ENCODE data around the gene ZNF575.
A peak's percentile ranks its signal among the peaks of the same experiment; 100 is the strongest.

The ZNF575 gene

GRCh38 chr19:43570174-43570791, 37.3 kb downstream of the ZNF575 start:
- no peak for DNase-seq (ENCODE audit: low read depth in 1 of 2, low spot score in 1 of 2)

DNA sequence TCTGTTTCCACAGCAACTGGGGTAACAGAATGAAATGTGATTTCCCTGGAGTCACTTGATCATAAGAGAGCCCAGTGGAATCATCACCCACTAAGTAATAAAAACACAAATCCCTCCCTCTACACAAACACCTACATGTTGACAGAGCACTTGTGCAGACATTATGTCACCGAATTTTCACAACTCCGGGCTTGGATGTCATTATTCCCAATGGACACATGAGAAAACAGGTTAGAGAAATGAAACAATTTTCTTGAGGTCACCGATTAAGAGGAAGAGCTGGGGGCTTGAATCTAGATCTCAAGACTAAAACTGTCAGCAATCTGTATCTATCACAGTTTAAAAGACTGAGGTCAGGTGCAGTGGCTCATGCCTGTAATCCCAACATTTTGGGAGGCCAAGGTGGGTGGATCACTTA, 39.2 kb downstream of the ZNF575 start:
- DNase-seq (ENCODE audit: low read depth in 1 of 2, low spot score in 1 of 2) = no peak

GRCh38 chr19:43574424-43575155, 41.6 kb downstream of the ZNF575 start:
- no peak for DNase-seq (ENCODE audit: low read depth in 1 of 2, low spot score in 1 of 2)

DNA sequence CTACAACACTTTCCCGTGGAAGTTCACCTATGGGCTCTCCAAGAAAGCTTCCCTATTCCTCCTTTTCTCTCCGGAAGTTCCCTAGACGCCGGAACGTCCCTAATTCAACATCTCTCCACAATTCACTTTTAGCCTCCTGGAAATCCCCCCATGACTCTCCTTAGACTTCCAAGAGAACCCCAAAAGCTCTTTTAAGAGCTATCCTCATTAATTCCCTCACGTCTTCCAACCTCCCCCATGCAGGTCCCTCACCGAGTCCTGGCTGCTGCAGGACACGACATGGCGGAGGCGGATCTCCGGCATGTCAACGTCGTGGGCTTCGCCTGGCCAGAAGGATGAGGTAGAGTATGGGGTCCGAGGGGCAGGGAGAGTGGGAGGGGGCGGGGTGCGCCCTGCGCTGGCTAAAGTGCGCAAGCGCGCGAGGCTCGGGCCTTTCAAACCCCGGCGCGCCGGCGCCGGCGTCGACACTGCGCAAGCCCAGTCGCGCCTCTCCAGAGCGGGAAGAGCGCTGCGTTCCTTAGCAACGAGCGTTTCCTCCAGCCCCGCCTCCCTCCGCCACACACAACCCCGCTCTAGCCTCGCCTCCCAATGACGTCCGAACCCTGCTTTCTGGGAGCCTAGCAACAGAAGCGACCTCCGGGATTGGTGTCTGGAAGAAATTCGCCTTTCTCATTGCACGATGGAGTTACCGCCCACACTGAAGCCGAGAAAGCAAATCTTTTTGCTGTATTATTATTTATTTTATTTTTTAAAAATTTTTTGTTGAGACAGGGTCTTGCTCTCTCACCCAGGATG, 42.4 kb downstream of the ZNF575 start, which contains the start of the genes PINLYP and XRCC1:
Gene PINLYP (plus strand): TSS at position 646 of the 795 bp plus-strand sequence. CDS start 1,391 bp downstream, outside the sequence.
Gene XRCC1 (minus strand): TSS at position 372 of the 795 bp plus-strand sequence. CDS start 69 bp downstream, at position 303.
- DNase-seq (ENCODE audit: low read depth in 1 of 2, low spot score in 1 of 2) = peak; percentile 80 to 97

DNA sequence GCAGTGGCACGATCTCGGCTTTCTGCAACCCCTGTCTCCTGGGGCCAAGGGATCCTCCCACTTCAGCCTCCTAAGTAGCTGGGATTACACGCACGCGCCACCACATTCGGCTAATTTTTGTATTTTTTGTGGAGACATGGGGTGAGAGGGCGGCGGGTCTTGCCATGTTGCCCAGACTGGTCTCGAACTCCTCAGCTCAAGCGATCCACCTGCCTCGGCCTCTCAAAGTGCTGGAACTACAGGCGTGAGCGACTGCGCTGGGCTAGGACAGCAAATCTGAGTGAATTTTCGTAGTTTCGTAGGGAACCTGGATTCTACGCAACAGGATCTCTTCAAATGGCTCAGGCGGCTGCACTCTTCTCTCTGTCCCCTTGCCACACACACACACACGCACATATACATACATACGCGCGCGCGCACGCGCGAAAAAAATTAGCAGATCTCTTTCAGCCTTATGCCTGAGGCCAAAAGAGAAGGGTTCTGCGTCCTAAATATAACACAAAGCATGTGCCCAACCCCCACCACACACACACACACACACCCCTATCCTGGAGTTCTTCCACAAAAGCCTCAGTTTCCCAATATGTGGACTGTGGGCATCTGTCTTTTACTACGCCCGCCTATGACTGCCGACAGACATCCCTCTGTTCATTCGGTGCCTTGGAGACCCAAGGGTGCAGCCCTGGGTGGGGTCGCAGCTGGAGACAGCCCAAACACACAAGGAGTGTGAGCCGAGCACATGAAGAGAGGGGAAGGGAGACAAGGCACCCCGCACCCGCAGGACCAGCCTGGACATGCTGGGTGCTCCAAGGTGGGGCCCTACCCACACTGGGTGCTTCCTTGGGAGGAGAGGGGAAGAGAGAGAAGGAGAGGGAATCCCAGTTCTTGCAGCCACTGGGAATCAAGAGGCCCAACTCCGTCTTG, 43.2 kb downstream of the ZNF575 start:
- DNase-seq (ENCODE audit: low read depth in 1 of 2, low spot score in 1 of 2) = no peak

DNA sequence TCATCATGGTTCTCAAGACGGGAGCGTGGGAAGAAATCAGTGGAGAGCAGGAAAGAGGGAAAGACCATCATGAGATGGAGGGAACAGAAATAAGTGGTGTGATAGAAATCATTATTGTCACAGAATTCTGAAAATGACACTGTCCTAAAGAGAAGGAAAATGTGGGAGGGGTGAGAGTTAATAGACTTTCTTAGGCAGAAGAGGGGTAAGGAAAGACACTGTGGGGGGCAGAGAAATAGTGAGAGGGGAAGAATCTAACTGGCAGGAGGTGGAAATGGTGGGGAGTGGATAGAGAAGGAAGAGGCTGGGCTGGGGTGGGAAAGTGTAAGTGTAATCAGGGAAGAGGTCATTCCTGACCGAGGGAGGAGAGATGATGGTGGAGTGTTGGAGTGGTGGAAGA, 45.8 kb downstream of the ZNF575 start:
- no peak for DNase-seq (ENCODE audit: low read depth in 1 of 2, low spot score in 1 of 2)

- no peak for DNase-seq (ENCODE audit: low read depth in 1 of 2, low spot score in 1 of 2)
Observed at GRCh38 chr19:43581467-43581866, 48.5 kb downstream of the ZNF575 start.

- no peak for DNase-seq (ENCODE audit: low read depth in 1 of 2, low spot score in 1 of 2)
Observed at GRCh38 chr19:43582495-43582894, 49.5 kb downstream of the ZNF575 start.

DNA sequence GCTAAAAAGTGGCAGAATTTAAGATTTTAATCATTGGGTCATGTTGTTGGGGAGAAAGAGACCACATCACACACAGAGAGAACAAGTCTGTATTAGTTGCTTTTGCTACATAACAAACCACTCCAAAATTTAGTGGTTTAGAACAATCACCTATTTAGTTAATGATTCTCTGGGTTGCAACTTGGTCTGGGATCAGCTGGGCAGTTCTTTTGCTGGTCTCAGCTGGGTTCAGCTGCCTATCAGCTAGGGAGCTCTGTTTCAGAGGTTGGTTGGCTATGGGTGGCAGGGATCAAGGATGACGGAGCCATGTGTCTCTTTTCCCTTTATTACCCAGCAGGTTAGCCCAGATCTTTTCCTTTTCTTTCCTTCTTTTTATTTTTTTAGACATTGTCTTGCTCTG, 51.5 kb downstream of the ZNF575 start:
- DNase-seq (ENCODE audit: low read depth in 1 of 2, low spot score in 1 of 2) = no peak
